Kidney (tissue), 14 donors: ENCODE results near the gene ALDH16A1. TPM values are rescaled to one million over a fixed set of nuclear protein-coding genes. Genes with fewer than 3 reads are reported as not detected.
"Not testable (repeated sequence)": the region's sequence is repeated elsewhere in the genome, so short reads cannot be mapped to it uniquely, and the experiment has no call there.

ENCODE experiments used
- DNase-seq, 5 donors: peaks; one replicate each; pipeline ENCODE4 v3.0.0-alpha.2; 2013 to 2020
- FAIRE-seq: peaks from 2 replicates; lab custom pipeline; 2012; peaks lifted over from hg19 to GRCh38; lab: Jason Lieb, UNC
- H3K27ac ChIP-seq, 2 donors: one replicate each; pipeline ENCODE4 v1.7.0; 2013; ENCODE audit warnings: low read depth in 2 of 2, low read length in 2 of 2, inconsistent platforms in 1 of 2
- H3K27me3 ChIP-seq: one replicate; pipeline ENCODE4 v1.7.1; 2013; ENCODE audit warnings: low read length, inconsistent platforms; ENCODE audit not compliant: control insufficient read depth, insufficient read depth
- H3K36me3 ChIP-seq, 3 donors: one replicate each; pipeline versions ENCODE4 v1.7.0 to v1.7.1; 2013; ENCODE audit warnings: low read length in 3 of 3, control low read depth in 1 of 3, inconsistent platforms in 1 of 3; ENCODE audit not compliant: insufficient read depth in 3 of 3, control insufficient read depth in 2 of 3
- H3K4me1 ChIP-seq, 3 donors: one replicate each; pipeline versions ENCODE4 v1.7.0 to v1.7.1; 2013; ENCODE audit warnings: low read length in 3 of 3, inconsistent platforms in 1 of 3, low read depth in 1 of 3; ENCODE audit not compliant: control insufficient read depth in 2 of 3, insufficient read depth in 2 of 3
- H3K4me3 ChIP-seq, 3 donors: one replicate each; pipeline versions ENCODE4 v1.7.0 to v1.8.1; 2013; ENCODE audit warnings: low read length in 3 of 3, control low read depth in 1 of 3, inconsistent platforms in 1 of 3
- H3K9ac ChIP-seq, 3 donors: one replicate each; pipeline versions ENCODE4 v1.7.0 to v1.7.1; 2013; ENCODE audit warnings: low read length in 3 of 3, control low read depth in 1 of 3, inconsistent platforms in 1 of 3
- H3K9me3 ChIP-seq, 3 donors: one replicate each; pipeline versions ENCODE4 v1.7.0 to v1.7.1; 2013; ENCODE audit warnings: low read length in 3 of 3, control low read depth in 1 of 3, inconsistent platforms in 1 of 3; ENCODE audit not compliant: control insufficient read depth in 2 of 3, insufficient read depth in 1 of 3
- intact Hi-C: fragments of 100-400 bp; cut with DNase I; formaldehyde crosslinking; loops from one replicate; pipeline ENCODE4 v1.11.1; 2022
- polyA plus RNA-seq: library from polyadenylated mRNA; stranded (reverse); fragments of 350-450 nt; fragmentation: Illumina TruSeq; extraction: RNeasy Lipid Tissue Mini Kit (QIAGEN cat#74804); gene quantifications from one replicate; pipeline ENCODE4 v1.2.3, GENCODE V29; 2014; ENCODE audit warnings: low read depth, low replicate concordance; ENCODE audit not compliant: insufficient read depth
- total RNA-seq: library from RNA; stranded (reverse); fragmentation: NEBNext Ultra II Directional; extraction: Animal tissue kit (Norgen Biotek cat#: 25700); gene quantifications from one replicate; pipeline ENCODE4 v1.2.1, GENCODE V29; 2021
- TF ChIP-seq, protein P1 (sequence below): IDR thresholded peaks from 3 replicates; pipeline ENCODE4 v1.5.1; 2012; ENCODE audit warnings: mild to moderate bottlenecking, moderate library complexity, borderline replicate concordance; ENCODE audit not compliant: insufficient read depth; ENCODE audit errors: extremely low read depth
- donor health status: control.
- donor health status: control.
- donor health status: control.
- donor health status: control.
- donor health status: control.
- donor health status: DM: yes; HTN: yes; CAD: no.
- donor health status: Normal renal cell carcinoma (clear cell type).

ALDH16A1 gene
- total and polyA plus RNA-seq, 2 donors from 2014 or later = 26.8 to 31.8 TPM

DNA sequence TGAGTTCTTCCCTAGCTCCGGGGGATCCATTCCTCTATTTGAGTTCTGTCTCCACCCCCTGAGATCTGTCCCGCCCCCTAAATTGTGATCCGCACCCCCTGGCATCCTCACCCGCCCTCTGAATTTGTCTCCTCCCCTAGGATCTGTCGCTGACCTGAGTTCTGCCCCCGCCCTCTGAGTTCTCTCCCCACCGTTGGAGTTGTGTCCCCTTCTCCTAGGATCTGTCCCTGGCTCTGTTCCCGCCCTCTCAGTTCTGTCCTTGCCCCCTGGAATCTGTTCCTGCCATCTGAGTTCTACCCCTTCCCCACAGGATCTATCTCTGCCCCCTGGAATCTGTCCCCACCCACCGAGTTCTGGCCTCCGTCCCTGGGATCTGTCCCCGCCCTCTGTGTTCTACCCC, 10.7 kb upstream of the ALDH16A1 start:
- H3K4me1 ChIP-seq = peaks cover 0 to 2% (median 0%) of the 10 kb centered on the region in 3 donors
- H3K9me3 ChIP-seq = no peaks in the 10 kb centered on the region
- H3K27me3 ChIP-seq = peaks cover 38% of the 10 kb centered on the region
- TF ChIP-seq, protein P1, sequence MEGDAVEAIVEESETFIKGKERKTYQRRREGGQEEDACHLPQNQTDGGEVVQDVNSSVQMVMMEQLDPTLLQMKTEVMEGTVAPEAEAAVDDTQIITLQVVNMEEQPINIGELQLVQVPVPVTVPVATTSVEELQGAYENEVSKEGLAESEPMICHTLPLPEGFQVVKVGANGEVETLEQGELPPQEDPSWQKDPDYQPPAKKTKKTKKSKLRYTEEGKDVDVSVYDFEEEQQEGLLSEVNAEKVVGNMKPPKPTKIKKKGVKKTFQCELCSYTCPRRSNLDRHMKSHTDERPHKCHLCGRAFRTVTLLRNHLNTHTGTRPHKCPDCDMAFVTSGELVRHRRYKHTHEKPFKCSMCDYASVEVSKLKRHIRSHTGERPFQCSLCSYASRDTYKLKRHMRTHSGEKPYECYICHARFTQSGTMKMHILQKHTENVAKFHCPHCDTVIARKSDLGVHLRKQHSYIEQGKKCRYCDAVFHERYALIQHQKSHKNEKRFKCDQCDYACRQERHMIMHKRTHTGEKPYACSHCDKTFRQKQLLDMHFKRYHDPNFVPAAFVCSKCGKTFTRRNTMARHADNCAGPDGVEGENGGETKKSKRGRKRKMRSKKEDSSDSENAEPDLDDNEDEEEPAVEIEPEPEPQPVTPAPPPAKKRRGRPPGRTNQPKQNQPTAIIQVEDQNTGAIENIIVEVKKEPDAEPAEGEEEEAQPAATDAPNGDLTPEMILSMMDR = no peak
- H3K4me3 ChIP-seq = no peak overlapping the region
- peaks cover 0 to 4% (median 0%) of the 10 kb centered on the region in 3 donors for H3K36me3 ChIP-seq
- H3K27ac ChIP-seq = no peak overlapping the region
- no peak for FAIRE-seq
- no peak overlapping the region for H3K9ac ChIP-seq
- no peak for DNase-seq
- intact Hi-C loops = loop anchor here (10.0 kb wide), 1 partner anchor 48 kb away; no protein-coding TSS in a partner anchor

DNA sequence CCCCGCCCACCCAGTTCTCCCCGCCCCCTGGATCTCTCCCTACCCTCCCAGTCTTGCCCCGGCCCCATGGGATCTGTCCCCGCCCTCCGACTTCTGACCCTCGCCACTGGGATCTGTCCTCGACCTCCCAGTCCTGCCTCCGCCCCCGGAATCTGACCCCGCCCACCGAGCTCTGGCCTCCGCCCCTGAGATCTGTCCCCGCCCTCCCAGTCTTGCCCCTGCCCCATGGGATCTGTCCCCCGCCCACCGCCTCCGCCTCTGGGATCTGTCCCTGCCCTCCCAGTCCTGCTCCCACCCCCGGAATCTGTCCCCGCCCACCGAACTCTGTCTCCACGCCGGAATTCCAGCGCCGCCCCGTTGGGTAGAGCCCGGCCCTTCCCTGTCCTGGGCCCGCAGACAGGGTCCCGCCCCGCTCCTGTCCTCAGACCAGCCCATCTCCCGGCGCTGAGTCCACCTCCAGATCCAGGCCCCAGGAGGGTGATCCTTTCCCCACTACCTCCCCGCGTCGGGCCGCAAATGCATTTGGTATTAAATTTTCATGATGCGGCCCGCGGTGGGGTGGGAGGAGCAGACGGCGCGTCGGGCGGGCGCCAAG, 10.2 kb upstream of the ALDH16A1 start:
- Histone ChIP-seq H3K27me3 (peaks cover 33% of the 10 kb centered on the region), H3K9ac (peak overlapping the region in 2 of 3 donors; percentile 27 to 37), H3K4me3 (peak overlapping the region; percentile 51 to 63 (median 58)), H3K4me1 (peaks cover 0 to 2% (median 0%) of the 10 kb centered on the region in 3 donors), H3K36me3 (peaks cover 0 to 4% (median 0%) of the 10 kb centered on the region in 3 donors), H3K27ac (peak overlapping the region; percentile 74 to 78), H3K9me3 (no peaks in the 10 kb centered on the region)
- TF ChIP-seq, protein P1 = no peak
- peak; percentile 90 to 98 (median 95) for DNase-seq
- FAIRE-seq = no peak
- intact Hi-C loops = loop anchor here (10.0 kb wide), 1 partner anchor 48 kb away; no protein-coding TSS in a partner anchor

DNA sequence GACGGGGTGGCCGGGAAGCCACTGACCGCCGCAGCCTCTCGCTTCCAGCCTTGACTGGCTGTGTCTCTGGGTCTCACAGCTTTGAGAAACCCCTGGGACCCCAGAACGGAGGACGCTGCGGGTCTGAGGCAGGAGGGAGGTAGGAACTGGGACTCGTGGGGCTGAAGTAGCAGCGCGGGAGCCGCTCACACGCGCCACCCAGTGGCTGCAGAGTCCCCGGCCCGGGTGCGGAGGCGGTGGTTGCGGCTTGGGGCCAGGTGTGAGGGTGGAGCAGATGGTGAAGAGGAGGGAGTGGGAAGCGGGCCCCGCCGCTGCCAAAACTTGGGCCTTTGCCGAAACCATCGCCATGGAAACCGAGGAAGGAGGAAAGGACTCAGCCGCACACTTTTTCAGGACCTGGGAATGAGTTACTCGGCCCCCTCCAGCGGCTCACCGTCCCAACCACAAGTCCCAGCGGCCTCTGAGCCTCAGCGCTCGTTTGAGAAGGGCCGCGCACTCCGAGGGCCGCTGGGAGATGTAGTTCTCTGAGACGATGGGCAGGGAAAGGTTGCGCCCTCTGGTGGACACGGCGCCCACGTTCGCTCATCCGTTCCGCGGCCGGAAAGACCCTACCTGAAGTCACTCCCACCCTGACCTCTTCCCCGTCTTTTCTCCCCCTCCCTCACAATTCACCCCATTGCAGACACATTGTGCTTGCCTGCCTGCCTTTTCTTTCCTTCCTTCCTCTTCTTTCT, 9.5 kb upstream of the ALDH16A1 start:
- Histone ChIP-seq H3K36me3 (peaks cover 0 to 4% (median 0%) of the 10 kb centered on the region in 3 donors), H3K4me3 (peak overlapping the region; percentile 51 to 63 (median 58)), H3K4me1 (peaks cover 0 to 2% (median 0%) of the 10 kb centered on the region in 3 donors), H3K9me3 (no peaks in the 10 kb centered on the region), H3K27ac (peak overlapping the region; percentile 74 to 78), H3K9ac (peak overlapping the region in 2 of 3 donors; percentile 27 to 37), H3K27me3 (peaks cover 27% of the 10 kb centered on the region)
- TF ChIP-seq, protein P1 = peak; percentile 91
- FAIRE-seq (peak; percentile 29), DNase-seq (peak; percentile 95 to 98 (median 97))
- intact Hi-C loops = loop anchor here (10.0 kb wide), 1 partner anchor 49 kb away; no protein-coding TSS in a partner anchor

DNA sequence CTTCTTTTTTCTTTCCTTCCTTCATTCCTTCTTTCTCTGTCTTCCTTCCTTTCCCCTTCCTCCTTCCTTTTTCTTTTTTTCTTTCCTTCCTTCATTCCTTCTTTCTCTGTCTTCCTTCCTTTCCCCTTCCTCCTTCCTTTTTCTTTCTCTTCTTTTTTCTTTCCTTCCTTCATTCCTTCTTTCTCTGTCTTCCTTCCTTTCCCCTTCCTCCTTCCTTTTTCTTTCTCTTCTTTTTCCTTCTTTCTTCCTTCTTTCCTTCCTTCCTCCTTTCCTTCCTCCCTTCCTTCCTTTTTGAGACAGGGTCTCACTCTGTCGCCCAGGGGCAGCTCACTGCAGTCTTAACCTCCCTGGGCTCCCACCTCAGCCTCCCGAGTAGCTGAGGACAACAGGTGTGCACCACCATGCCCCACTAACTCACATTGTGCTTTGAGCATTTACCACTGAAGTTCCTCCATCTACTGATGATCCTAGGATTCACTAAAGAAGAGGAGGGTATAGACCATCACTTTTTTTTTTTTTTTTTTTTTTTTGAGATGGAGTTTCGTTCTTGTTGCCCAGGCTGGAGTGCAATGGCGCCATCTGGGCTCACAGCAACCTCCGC, 8.8 kb upstream of the ALDH16A1 start:
- H3K9ac ChIP-seq, DNase-seq, H3K36me3 ChIP-seq, H3K4me1 ChIP-seq, H3K4me3 ChIP-seq, FAIRE-seq, H3K9me3 ChIP-seq: not testable (repeated sequence)
- intact Hi-C loops = loop anchor here (10.0 kb wide), 1 partner anchor 49 kb away; no protein-coding TSS in a partner anchor
- peaks cover 20% of the 10 kb centered on the region for H3K27me3 ChIP-seq
- H3K27ac ChIP-seq = peak overlapping the region in 1 of 2 donors; percentile 2
